HEK293 (cell line): ENCODE measurements around the gene CACNG6.

Source experiments
- CTCF ChIA-PET: fragments of 350-600 bp; formaldehyde crosslinking; extraction: SDS; loops from one replicate; lab custom pipeline; 2021; ENCODE audit warnings: antibody characterized with exemption; lab: Yijun Ruan, JAX
- POLR2A ChIA-PET: fragments of 300-600 bp; formaldehyde crosslinking; extraction: SDS; loops from one replicate; lab custom pipeline; 2020; ENCODE audit warnings: antibody characterized with exemption, inconsistent platforms; lab: Yijun Ruan, JAX
- H3K27ac ChIP-seq: fragments of 200-500 bp; sonication (Bioruptor generic); 2 replicates; pipeline ENCODE4 v1.5.1; 2014; ENCODE audit warnings: low read depth, low read length, control low read depth, inconsistent platforms; ENCODE audit errors: extremely low read depth
- H3K36me3 ChIP-seq, 2 experiments: fragments of 200-500 bp in 1 of 2; sonication (Bioruptor generic) in 1 of 2; 1 replicate in 1 of 2; 2 replicates in 1 of 2; pipeline ENCODE4 v1.5.1; 2014 to 2017; ENCODE audit warnings: inconsistent platforms in 2 of 2, low read length in 2 of 2; ENCODE audit not compliant: control insufficient read depth in 2 of 2, insufficient read depth in 1 of 2
- H3K4me1 ChIP-seq: fragments of 200-500 bp; sonication (Bioruptor generic); 2 replicates; pipeline ENCODE4 v1.5.1; 2014; ENCODE audit warnings: mild to moderate bottlenecking, low read length, inconsistent platforms; ENCODE audit not compliant: control insufficient read depth, insufficient read depth
- H3K4me3 ChIP-seq: 2 replicates; pipeline ENCODE4 v1.5.1; 2011; ENCODE audit warnings: low read depth, mild to moderate bottlenecking, control low read depth, low read length, moderate library complexity
- H3K9me3 ChIP-seq: fragments of 200-500 bp; sonication (Bioruptor generic); 2 replicates; pipeline ENCODE4 v1.5.1; 2014; ENCODE audit warnings: low read depth, low read length, inconsistent platforms; ENCODE audit not compliant: control insufficient read depth, insufficient read depth
- BCL6B ChIP-seq: fragments of 450-650 bp; formaldehyde crosslinking; IDR thresholded peaks from 2 replicates; pipeline ENCODE4 v1.5.1; 2017; ENCODE audit warnings: missing biosample characterization, missing genetic modification characterization
- GFI1B ChIP-seq: fragments of 450-650 bp; formaldehyde crosslinking; IDR thresholded peaks from 2 replicates; pipeline ENCODE4 v1.5.1; 2016; ENCODE audit warnings: missing biosample characterization, missing genetic modification characterization
- IKZF3 ChIP-seq: fragments of 450-650 bp; IDR thresholded peaks from 2 replicates; pipeline ENCODE4 v1.5.0; 2018; ENCODE audit warnings: missing biosample characterization, mild to moderate bottlenecking, missing genetic modification characterization, moderate library complexity
- KLF1 ChIP-seq: fragments of 450-650 bp; formaldehyde crosslinking; IDR thresholded peaks from 2 replicates; pipeline ENCODE4 v1.5.1; 2016; ENCODE audit warnings: missing biosample characterization, missing genetic modification characterization
- KLF10 ChIP-seq: fragments of 450-650 bp; IDR thresholded peaks from 2 replicates; pipeline ENCODE4 v1.5.1; 2018; ENCODE audit warnings: missing biosample characterization, mild to moderate bottlenecking, missing genetic modification characterization
- KLF7 ChIP-seq: fragments of 450-650 bp; formaldehyde crosslinking; IDR thresholded peaks from 2 replicates; pipeline ENCODE4 v1.5.1; 2016; ENCODE audit warnings: missing biosample characterization, missing genetic modification characterization, borderline replicate concordance
- PRDM1 ChIP-seq: fragments of 450-650 bp; formaldehyde crosslinking; IDR thresholded peaks from 2 replicates; pipeline ENCODE4; 2016; ENCODE audit warnings: missing biosample characterization, missing genetic modification characterization
- PRDM6 ChIP-seq: fragments of 450-650 bp; formaldehyde crosslinking; IDR thresholded peaks from 2 replicates; pipeline ENCODE4 v1.5.1; 2017; ENCODE audit warnings: missing biosample characterization, missing genetic modification characterization
- SETDB1 ChIP-seq: IDR thresholded peaks from one replicate; pipeline ENCODE4 v1.6.1; 2017; ENCODE audit warnings: mild to moderate bottlenecking, low read length, moderate library complexity, mixed read lengths; ENCODE audit not compliant: insufficient read length
- SP7 ChIP-seq: fragments of 450-650 bp; formaldehyde crosslinking; IDR thresholded peaks from 2 replicates; pipeline ENCODE4 v1.5.1; 2016; ENCODE audit warnings: missing biosample characterization, missing genetic modification characterization
- ZBTB7A ChIP-seq: fragments of 450-650 bp; formaldehyde crosslinking; IDR thresholded peaks from 2 replicates; pipeline ENCODE4 v1.5.1; 2016; ENCODE audit warnings: low read depth, missing biosample characterization, missing genetic modification characterization
- ZBTB8A ChIP-seq: fragments of 450-650 bp; formaldehyde crosslinking; IDR thresholded peaks from 2 replicates; pipeline ENCODE4 v1.5.1; 2016; ENCODE audit warnings: missing biosample characterization, missing genetic modification characterization
- ZEB2 ChIP-seq: fragments of 450-650 bp; formaldehyde crosslinking; IDR thresholded peaks from 2 replicates; pipeline ENCODE4 v1.5.1; 2016; ENCODE audit warnings: missing biosample characterization, missing genetic modification characterization
- ZFP41 ChIP-seq: fragments of 450-650 bp; formaldehyde crosslinking; IDR thresholded peaks from 2 replicates; pipeline ENCODE4 v1.5.1; 2016; ENCODE audit warnings: missing biosample characterization, missing genetic modification characterization, borderline replicate concordance
- ZFP69B ChIP-seq: fragments of 450-650 bp; formaldehyde crosslinking; IDR thresholded peaks from 2 replicates; pipeline ENCODE4 v1.5.1; 2016; ENCODE audit warnings: missing biosample characterization, missing genetic modification characterization
- ZNF114 ChIP-seq: fragments of 450-650 bp; formaldehyde crosslinking; IDR thresholded peaks from 2 replicates; pipeline ENCODE4 v1.5.0; 2017; ENCODE audit warnings: missing biosample characterization, missing genetic modification characterization
- ZNF175 ChIP-seq: fragments of 450-650 bp; formaldehyde crosslinking; IDR thresholded peaks from 2 replicates; pipeline ENCODE4 v1.5.1; 2016; ENCODE audit warnings: missing biosample characterization, missing genetic modification characterization
- ZNF266 ChIP-seq: fragments of 450-650 bp; formaldehyde crosslinking; IDR thresholded peaks from 2 replicates; pipeline ENCODE4 v1.5.1; 2016; ENCODE audit warnings: missing biosample characterization, missing genetic modification characterization, low read depth
- ZNF350 ChIP-seq: fragments of 450-650 bp; formaldehyde crosslinking; IDR thresholded peaks from 2 replicates; pipeline ENCODE4 v1.5.0; 2017; ENCODE audit warnings: missing biosample characterization, mild to moderate bottlenecking, missing genetic modification characterization
- ZNF354C ChIP-seq: fragments of 450-650 bp; formaldehyde crosslinking; IDR thresholded peaks from 2 replicates; pipeline ENCODE4 v1.5.1; 2016; ENCODE audit warnings: missing biosample characterization, missing genetic modification characterization, low read depth, borderline replicate concordance
- ZNF366 ChIP-seq: fragments of 450-650 bp; formaldehyde crosslinking; conservative IDR thresholded peaks from 2 replicates; pipeline ENCODE4 v1.5.1; 2016; ENCODE audit warnings: missing biosample characterization, missing genetic modification characterization
- ZNF423 ChIP-seq: fragments of 450-650 bp; formaldehyde crosslinking; IDR thresholded peaks from 2 replicates; pipeline ENCODE4 v1.5.1; 2016; ENCODE audit warnings: missing biosample characterization, missing genetic modification characterization
- ZNF449 ChIP-seq: fragments of 450-650 bp; formaldehyde crosslinking; IDR thresholded peaks from 2 replicates; pipeline ENCODE4 v1.5.1; 2017; ENCODE audit warnings: missing biosample characterization, mild to moderate bottlenecking, missing genetic modification characterization, moderate library complexity
- ZNF501 ChIP-seq: fragments of 450-650 bp; formaldehyde crosslinking; IDR thresholded peaks from 2 replicates; pipeline ENCODE4 v1.5.1; 2016; ENCODE audit warnings: missing biosample characterization, missing genetic modification characterization
- ZNF510 ChIP-seq: fragments of 450-650 bp; formaldehyde crosslinking; IDR thresholded peaks from 2 replicates; pipeline ENCODE4 v1.5.1; 2018; ENCODE audit warnings: mild to moderate bottlenecking, missing genetic modification characterization, missing biosample characterization; ENCODE audit not compliant: insufficient replicate concordance
- ZNF548 ChIP-seq: fragments of 450-650 bp; formaldehyde crosslinking; IDR thresholded peaks from 2 replicates; pipeline ENCODE4 v1.5.1; 2016; ENCODE audit warnings: missing biosample characterization, missing genetic modification characterization
- ZNF596 ChIP-seq: fragments of 450-650 bp; IDR thresholded peaks from 2 replicates; pipeline ENCODE4 v1.5.0; 2018; ENCODE audit warnings: missing biosample characterization, mild to moderate bottlenecking, missing genetic modification characterization, moderate library complexity
- ZNF621 ChIP-seq: fragments of 450-650 bp; formaldehyde crosslinking; IDR thresholded peaks from 2 replicates; pipeline ENCODE4 v1.5.1; 2017; ENCODE audit warnings: missing biosample characterization, missing genetic modification characterization
- ZNF654 ChIP-seq: fragments of 450-650 bp; formaldehyde crosslinking; IDR thresholded peaks from 2 replicates; pipeline ENCODE4 v1.5.1; 2016; ENCODE audit warnings: low read depth, missing biosample characterization, missing genetic modification characterization
- ZNF677 ChIP-seq: fragments of 450-650 bp; IDR thresholded peaks from 2 replicates; pipeline ENCODE4 v1.5.0; 2018; ENCODE audit warnings: missing biosample characterization, mild to moderate bottlenecking, missing genetic modification characterization, moderate library complexity
- ZNF707 ChIP-seq: fragments of 450-650 bp; formaldehyde crosslinking; IDR thresholded peaks from 2 replicates; pipeline ENCODE4 v1.5.1; 2016; ENCODE audit warnings: missing biosample characterization, missing genetic modification characterization
- ZNF747 ChIP-seq: fragments of 450-650 bp; formaldehyde crosslinking; IDR thresholded peaks from 2 replicates; pipeline ENCODE4 v1.5.1; 2016; ENCODE audit warnings: missing biosample characterization, missing genetic modification characterization
- ZXDB ChIP-seq: fragments of 450-650 bp; formaldehyde crosslinking; IDR thresholded peaks from 2 replicates; pipeline ENCODE4 v1.5.1; 2016; ENCODE audit warnings: missing biosample characterization, missing genetic modification characterization
- TF ChIP-seq, protein P1 (sequence below): fragments of 450-650 bp; formaldehyde crosslinking; IDR thresholded peaks from 2 replicates; pipeline ENCODE4 v1.5.1; 2016; ENCODE audit warnings: missing biosample characterization, missing genetic modification characterization

CACNG6 gene

DNA sequence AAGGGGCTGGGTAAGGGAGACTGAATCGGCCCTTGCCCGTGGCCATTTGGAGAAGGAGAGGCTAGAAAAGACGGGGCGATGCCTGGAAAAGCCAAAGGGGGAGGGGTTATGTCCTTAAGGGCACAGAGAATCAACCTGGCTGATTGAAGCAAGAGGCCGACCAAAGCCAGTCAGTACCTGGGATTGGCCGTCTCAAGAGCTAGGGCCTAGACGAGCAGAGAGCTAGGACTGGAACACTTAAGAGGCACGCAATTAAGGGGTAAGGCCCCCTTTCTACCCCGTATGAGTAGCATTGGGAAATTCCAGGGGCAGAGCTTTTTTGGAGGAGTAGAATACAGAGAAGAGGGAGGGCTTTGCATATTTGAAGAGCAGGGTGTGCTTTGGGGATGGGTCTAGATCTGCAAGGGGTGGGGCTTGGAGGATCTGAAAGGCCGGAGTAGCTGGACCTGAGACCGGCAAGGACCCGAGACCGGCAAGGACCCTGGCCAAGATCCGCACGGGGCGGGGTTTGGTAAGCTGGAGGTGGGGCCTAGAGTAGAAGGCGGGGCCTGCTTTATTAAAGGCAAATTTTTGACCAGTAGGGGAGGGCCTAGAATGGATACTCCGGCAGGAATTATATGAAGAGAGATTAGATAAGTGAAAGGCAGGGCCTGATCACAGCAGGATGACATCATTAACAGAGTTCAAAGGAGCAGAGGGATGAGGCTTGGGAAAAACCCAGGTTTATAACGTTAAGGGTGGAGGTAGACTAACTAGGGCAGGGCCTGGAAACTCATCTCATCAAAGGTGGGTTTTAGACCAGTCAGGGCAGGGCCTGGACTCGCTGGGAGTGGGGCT lies 10.7 kb upstream of the CACNG6 start:
- Histone ChIP-seq H3K9me3 (no peaks in the 10 kb centered on the region), H3K36me3 (no peaks in the 10 kb centered on the region), H3K4me3 (peak overlapping the region; percentile 3), H3K4me1 (peaks cover 18% of the 10 kb centered on the region), H3K27ac (peak overlapping the region; percentile 44; the same call in 1 of the 2 replicates)
- POLR2A ChIA-PET: interaction anchor here (0.6 to 1.6 kb wide), 24 partner anchors 8 to 543 kb away, joined by 3 to 20 read pairs (median 4); partner anchors contain the start of genes CACNG6, CNOT3, MYADM and PRPF31
- CTCF ChIA-PET: interaction anchor here (0.5 to 1.2 kb wide), 10 partner anchors 15 to 188 kb away, joined by 3 to 7 read pairs (median 4); partner anchors contain the start of gene PRKCG
- peak; percentile 68 for TF ChIP-seq ZEB2 (tag by site-specific recombination)
- TF ChIP-seq SP7: peak; percentile 26; the same call in 1 of the 2 replicates
- TF ChIP-seq ZNF707: no peak
- TF ChIP-seq KLF1 (tag by site-specific recombination): peak; percentile 91
- TF ChIP-seq ZNF621 (tag by site-specific recombination): no peak
- peak; percentile 18; the same call in 1 of the 2 replicates for TF ChIP-seq IKZF3 (tag by site-specific recombination)
- TF ChIP-seq ZNF548 (tag by site-specific recombination): no peak
- no peak for TF ChIP-seq ZNF677 (tag by site-specific recombination)
- no peak for TF ChIP-seq ZNF423
- TF ChIP-seq ZNF747 (tag by site-specific recombination): no peak
- no peak for TF ChIP-seq KLF7
- TF ChIP-seq ZNF114 (tag by site-specific recombination): no peak
- TF ChIP-seq KLF10 (tag by site-specific recombination): no peak
- TF ChIP-seq PRDM6 (tag by site-specific recombination): no peak
- TF ChIP-seq ZNF175 (tag by site-specific recombination): no peak
- peak; percentile 72 for TF ChIP-seq ZXDB
- TF ChIP-seq ZNF510 (tag by site-specific recombination): no peak
- TF ChIP-seq ZNF449: no peak; the same call in 1 of the 2 replicates
- no peak for TF ChIP-seq ZBTB8A (tag by site-specific recombination)
- no peak for TF ChIP-seq ZNF354C (tag by site-specific recombination)
- no peak for TF ChIP-seq ZNF501 (tag by site-specific recombination)
- TF ChIP-seq ZNF654 (tag by site-specific recombination): no peak
- no peak for TF ChIP-seq ZFP41
- no peak for TF ChIP-seq BCL6B
- TF ChIP-seq SETDB1: no peak
- TF ChIP-seq ZNF350: peak; percentile 75
- peak; percentile 79; the same call in 1 of the 2 replicates for TF ChIP-seq ZFP69B (tag by site-specific recombination)
- peak; percentile 56; the same call in 1 of the 2 replicates for TF ChIP-seq PRDM1
- no peak for TF ChIP-seq GFI1B (tag by site-specific recombination)
- TF ChIP-seq, protein P1, sequence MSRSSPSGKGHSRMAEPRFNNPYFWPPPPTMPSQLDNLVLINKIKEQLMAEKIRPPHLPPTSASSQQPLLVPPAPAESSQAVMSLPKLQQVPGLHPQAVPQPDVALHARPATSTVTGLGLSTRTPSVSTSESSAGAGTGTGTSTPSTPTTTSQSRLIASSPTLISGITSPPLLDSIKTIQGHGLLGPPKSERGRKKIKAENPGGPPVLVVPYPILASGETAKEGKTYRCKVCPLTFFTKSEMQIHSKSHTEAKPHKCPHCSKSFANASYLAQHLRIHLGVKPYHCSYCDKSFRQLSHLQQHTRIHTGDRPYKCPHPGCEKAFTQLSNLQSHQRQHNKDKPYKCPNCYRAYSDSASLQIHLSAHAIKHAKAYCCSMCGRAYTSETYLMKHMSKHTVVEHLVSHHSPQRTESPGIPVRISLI (tag by site-specific recombination): no peak
- TF ChIP-seq ZNF366 (tag by site-specific recombination): 0 out of 2 replicates have a peak, but pooled peaks have one; percentile 9
- no peak for TF ChIP-seq ZNF266
- no peak for TF ChIP-seq ZBTB7A (tag by site-specific recombination)
- TF ChIP-seq ZNF596: no peak
